SK-N-SH (cell line): ENCODE results near the gene PCYT2. TPM values are rescaled to one million over a fixed set of nuclear protein-coding genes. Genes with fewer than 3 reads are reported as not detected.

ENCODE experiments used
- CTCF ChIA-PET: fragments of 300-600, 350-600 bp; formaldehyde crosslinking; extraction: SDS; loops from one replicate; lab custom pipeline; 2021; lab: Yijun Ruan, JAX
- POLR2A ChIA-PET: fragments of 350-600 bp; sonication (Branson Sonifier 250); formaldehyde crosslinking; extraction: SDS; loops from one replicate; lab custom pipeline; 2020; ENCODE audit warnings: antibody characterized with exemption, inconsistent platforms; lab: Yijun Ruan, JAX
- DNase-seq: peaks from one replicate; pipeline ENCODE4 v3.0.0; 2012
- H2AFZ ChIP-seq: fragments of 200-600 bp; sonication (generic); 2 replicates; pipeline ENCODE4 v1.8.1; 2016; ENCODE audit warnings: antibody characterized with exemption, mild to moderate bottlenecking, low read depth
- H3F3A ChIP-seq: fragments of 200-600 bp; sonication (generic); replicated peaks from 2 replicates; pipeline ENCODE3; 2016; ENCODE audit warnings: antibody characterized with exemption, mild to moderate bottlenecking; ENCODE audit not compliant: insufficient read depth
- H3K27ac ChIP-seq, 2 experiments: fragments of 200-500 bp in 1 of 2; fragments of 200-600 bp in 1 of 2; sonication (Bioruptor generic) in 1 of 2; sonication (generic), shearing (Covaris generic) in 1 of 2; 2 replicates each; pipeline versions ENCODE4 v1.5.1 to v1.6.1; 2014 to 2016; ENCODE audit warnings: low read depth in 2 of 2, inconsistent platforms in 1 of 2, low read length in 1 of 2, mild to moderate bottlenecking in 1 of 2, mixed read lengths in 1 of 2
- H3K27me3 ChIP-seq: fragments of 200-600 bp; sonication (generic), shearing (Covaris generic); 2 replicates; pipeline ENCODE4 v1.6.1; 2016; ENCODE audit warnings: mixed run types; ENCODE audit not compliant: insufficient read depth
- H3K36me3 ChIP-seq, 2 experiments: fragments of 200-500 bp in 1 of 2; fragments of 200-600 bp in 1 of 2; sonication (Bioruptor generic) in 1 of 2; sonication (generic) in 1 of 2; replicated peaks in 1 of 2; 2 replicates each; pipeline versions ENCODE3 to v1.5.1; 2014 to 2016; ENCODE audit warnings: low read length in 1 of 2, mild to moderate bottlenecking in 1 of 2; ENCODE audit not compliant: insufficient read depth in 2 of 2, control insufficient read depth in 1 of 2
- H3K4me1 ChIP-seq, 2 experiments: fragments of 200-500 bp in 1 of 2; fragments of 200-600 bp in 1 of 2; sonication (Bioruptor generic) in 1 of 2; sonication (generic), shearing (Covaris generic) in 1 of 2; 2 replicates each; pipeline versions ENCODE4 v1.5.1 to v1.6.1; 2014 to 2016; ENCODE audit warnings: low read depth in 1 of 2, low read length in 1 of 2, mixed run types in 1 of 2; ENCODE audit not compliant: insufficient read depth in 2 of 2, control insufficient read depth in 1 of 2
- H3K4me2 ChIP-seq: fragments of 200-600 bp; sonication (generic), shearing (Covaris generic); 2 replicates; pipeline ENCODE4 v1.6.1; 2017; ENCODE audit warnings: mixed run types
- H3K4me3 ChIP-seq, 2 experiments: fragments of 200-500 bp in 1 of 2; fragments of 200-600 bp in 1 of 2; sonication (Bioruptor generic) in 1 of 2; sonication (generic), shearing (Covaris generic) in 1 of 2; 2 replicates each; pipeline versions ENCODE4 v1.5.1 to v1.8.1; 2014 to 2016; ENCODE audit warnings: low read depth in 2 of 2, inconsistent platforms in 1 of 2, low read length in 1 of 2, mild to moderate bottlenecking in 1 of 2, mixed read lengths in 1 of 2, moderate library complexity in 1 of 2
- H3K79me2 ChIP-seq: fragments of 200-600 bp; sonication (generic); 2 replicates; pipeline ENCODE4 v1.8.1; 2017; ENCODE audit warnings: mild to moderate bottlenecking; ENCODE audit not compliant: insufficient read depth
- H3K9ac ChIP-seq: fragments of 200-600 bp; sonication (generic); 2 replicates; pipeline ENCODE4 v1.6.1; 2017; ENCODE audit warnings: mixed run types
- H3K9me2 ChIP-seq: fragments of 200-600 bp; sonication (generic); 2 replicates; pipeline ENCODE4 v1.6.1; 2017; ENCODE audit warnings: mixed run types
- H3K9me3 ChIP-seq: fragments of 200-600 bp; sonication (generic); 2 replicates; pipeline ENCODE4 v1.6.1; 2017; ENCODE audit warnings: mixed run types, mild to moderate bottlenecking, moderate library complexity
- H4K20me1 ChIP-seq: fragments of 200-600 bp; sonication (generic); 2 replicates; pipeline ENCODE4 v1.6.1; 2017; ENCODE audit warnings: mild to moderate bottlenecking, mixed run types; ENCODE audit not compliant: insufficient read depth
- CHD2 ChIP-seq: fragments of 150-350 bp; IDR thresholded peaks from 2 replicates; pipeline ENCODE4 v1.6.1; 2018; ENCODE audit warnings: low read length; ENCODE audit not compliant: partially characterized antibody
- EP300 ChIP-seq, 2 experiments: IDR thresholded peaks; 2 replicates each; pipeline versions ENCODE4 v1.4.0 to v1.6.1; 2012; ENCODE audit warnings: borderline replicate concordance in 1 of 2, low read depth in 1 of 2, low read length in 1 of 2
- FOXM1 ChIP-seq: IDR thresholded peaks from 2 replicates; pipeline ENCODE4 v1.4.0; 2012; ENCODE audit warnings: low read depth, mild to moderate bottlenecking
- NRF1 ChIP-seq: IDR thresholded peaks from 2 replicates; pipeline ENCODE4 v1.6.1; 2012; ENCODE audit warnings: low read depth, mild to moderate bottlenecking, low read length
- RFX5 ChIP-seq: IDR thresholded peaks from 2 replicates; pipeline ENCODE4 v1.6.1; 2012; ENCODE audit warnings: mild to moderate bottlenecking, improper control_type of control experiment, low read length
- TEAD4 ChIP-seq: IDR thresholded peaks from 2 replicates; pipeline ENCODE4 v1.4.0; 2012; ENCODE audit warnings: mild to moderate bottlenecking, borderline replicate concordance; ENCODE audit not compliant: insufficient read depth
- YY1 ChIP-seq: IDR thresholded peaks from 2 replicates; pipeline ENCODE4 v1.4.0; 2012; ENCODE audit warnings: low read depth, mild to moderate bottlenecking
- WGBS: methylation state at CpG from one replicate; pipeline ENCODE4 v1.1.6; 2017; ENCODE audit warnings: low lambda C conversion rate; 5-methylcytosine and 5-hydroxymethylcytosine counted together
- polyA plus RNA-seq, 3 experiments: library from polyadenylated mRNA; depleted of rRNA; stranded (reverse); fragments of >200 nt; gene quantifications; 2 replicates each; pipeline ENCODE4 v1.2.3, GENCODE V29; 2012

The PCYT2 gene
- polyA plus RNA-seq, 1 of the 3 experiments (the other 2 are of a cell fraction), result 46.2 TPM

- no peak for DNase-seq
Measured at GRCh38 chr17:81933178-81933699, 22.0 kb upstream of the PCYT2 start.

GRCh38 chr17:81932333-81932983, 21.3 kb upstream of the PCYT2 start:
- peaks cover 19% of the 10 kb centered on the region for H3K79me2 ChIP-seq
- peaks cover 7% of the 10 kb centered on the region; the same call in 1 of the 2 replicates for H4K20me1 ChIP-seq
- no peak for DNase-seq
- no peak overlapping the region for H3K27ac ChIP-seq
- no peaks in the 10 kb centered on the region for H3K9me3 ChIP-seq
- peaks cover 0 to 20% of the 10 kb centered on the region in 2 experiments for H3K36me3 ChIP-seq
- H3K4me2 ChIP-seq, result no peak overlapping the region
- no peaks in the 10 kb centered on the region for H3K27me3 ChIP-seq
- no peak for TF ChIP-seq RFX5
- TF ChIP-seq NRF1, result no peak
- TF ChIP-seq FOXM1, result no peak
- TF ChIP-seq CHD2, result no peak
- TF ChIP-seq EP300 (IDR thresholded peaks at IDR 0.05; ENCODE audit: borderline replicate concordance in 1 of 2, low read depth in 1 of 2, low read length in 1 of 2), result no peak
- no peak for TF ChIP-seq TEAD4
- TF ChIP-seq, all 33 proteins: peak for 0
- 94% methylated on average over 9 of the region's 9 CpGs for WGBS
- no peak overlapping the region for H3K9ac ChIP-seq
- H3K9me2 ChIP-seq, result no peaks in the 10 kb centered on the region
- peaks cover 11 to 29% of the 10 kb centered on the region in 2 experiments; a peak in 2 of 4 replicates for H3K4me1 ChIP-seq
- ChIA-PET POLR2A (interaction anchor here (1.1 to 2.1 kb wide), 2 partner anchors 63 to 89 kb away, joined by 3 to 7 read pairs; no protein-coding TSS in a partner anchor), CTCF (interaction anchor here (0.6 to 11.7 kb wide), 4 partner anchors 21 to 88 kb away, joined by 3 to 107 read pairs (median 12); partner anchors contain the start of gene NOTUM)
- H2AFZ ChIP-seq, result no peak overlapping the region
- peaks cover 21% of the 10 kb centered on the region for H3F3A ChIP-seq
- H3K4me3 ChIP-seq, result no peak overlapping the region

More at GRCh38 chr17:81933178-81933699, 22.0 kb upstream of the PCYT2 start:
- Histone ChIP-seq H3K27ac (no peak overlapping the region), H3K36me3 (peaks cover 0 to 20% of the 10 kb centered on the region in 2 experiments), H3K9me2 (no peaks in the 10 kb centered on the region), H4K20me1 (peaks cover 7% of the 10 kb centered on the region; the same call in 1 of the 2 replicates), H3F3A (peaks cover 21% of the 10 kb centered on the region), H2AFZ (no peak overlapping the region), H3K4me2 (no peak overlapping the region), H3K4me3 (no peak overlapping the region), H3K9me3 (no peaks in the 10 kb centered on the region), H3K27me3 (no peaks in the 10 kb centered on the region), H3K9ac (no peak overlapping the region), H3K4me1 (peaks cover 11 to 29% of the 10 kb centered on the region in 2 experiments; a peak in 2 of 4 replicates), H3K79me2 (peaks cover 19% of the 10 kb centered on the region)
- ChIA-PET POLR2A (interaction anchor here (1.1 to 2.1 kb wide), 2 partner anchors 64 to 88 kb away, joined by 3 to 7 read pairs; no protein-coding TSS in a partner anchor), CTCF (interaction anchor here (1.0 to 11.7 kb wide), 4 partner anchors 27 to 87 kb away, joined by 3 to 107 read pairs (median 12); partner anchors contain the start of gene NOTUM)
- TF ChIP-seq CHD2, result peak; percentile 16
- no peak for TF ChIP-seq YY1
- 94% methylated on average over 14 of the region's 14 CpGs for WGBS
